Keratinocyte (primary cell): ENCODE measurements around the gene KDM4B.

ENCODE experiments used
- CTCF ChIP-seq, 3 experiments: IDR thresholded peaks in 1 of 3; conservative IDR thresholded peaks in 1 of 3; optimal IDR thresholded peaks in 1 of 3; 2 replicates in 2 of 3; 3 replicates in 1 of 3; pipeline versions ENCODE3 to v1.5.1; 2011; ENCODE audit warnings: low read length in 3 of 3, mild to moderate bottlenecking in 3 of 3, moderate library complexity in 2 of 3, control low read depth in 1 of 3, inconsistent platforms in 1 of 3; ENCODE audit not compliant: insufficient read depth in 2 of 3; ENCODE audit errors: extremely low read depth in 1 of 3
- EZH2 ChIP-seq: IDR thresholded peaks from one replicate; pipeline ENCODE4 v1.6.1; 2012; ENCODE audit warnings: inconsistent platforms, mild to moderate bottlenecking, low read length, moderate library complexity

- TF ChIP-seq EZH2 (no peak), CTCF (optimal IDR thresholded peaks at IDR 0.05 in 1 of 3, IDR thresholded peaks at IDR 0.05 in 1 of 3, conservative IDR thresholded peaks at IDR 0.05 in 1 of 3; ENCODE audit: extremely low read depth in 1 of 3, insufficient read depth in 2 of 3, low read length in 3 of 3) (no peak)
Measured at GRCh38 chr19:4957981-4958380, 10.9 kb upstream of the KDM4B start.
